NCI-H146 treated with DMSO at 0.1 percent for 48 hours (cell line): ENCODE data around the gene RNF11.

Experiments
- DNase-seq: peaks from one replicate; lab custom pipeline; 2025; ENCODE audit not compliant: unreplicated experiment; lab: John Stamatoyannopoulos, UW

Gene RNF11

GRCh38 chr1:51263147-51263877, 27.2 kb downstream of the RNF11 start:
- no peak for DNase-seq

GRCh38 chr1:51264451-51264850, 28.4 kb downstream of the RNF11 start:
- no peak for DNase-seq

GRCh38 chr1:51265618-51266017, 29.5 kb downstream of the RNF11 start:
- DNase-seq = no peak

- no peak for DNase-seq
These were observed 30.1 kb downstream of the RNF11 start for GRCh38 chr1:51266181-51266580.

- no peak for DNase-seq
These were observed 30.7 kb downstream of the RNF11 start for GRCh38 chr1:51266791-51267190.

GRCh38 chr1:51268634-51269033, 32.6 kb downstream of the RNF11 start:
- no peak for DNase-seq

- no peak for DNase-seq
These were observed 34.7 kb downstream of the RNF11 start for GRCh38 chr1:51270751-51271150.

- no peak for DNase-seq
These were observed 36.8 kb downstream of the RNF11 start for GRCh38 chr1:51272916-51273315.

- DNase-seq = no peak
These were observed 38.6 kb downstream of the RNF11 start for GRCh38 chr1:51274676-51275075.

GRCh38 chr1:51276286-51276685, 40.2 kb downstream of the RNF11 start:
- no peak for DNase-seq

- no peak for DNase-seq
These were observed 44.4 kb downstream of the RNF11 start for GRCh38 chr1:51280321-51280978.

- DNase-seq = no peak
These were observed 45.7 kb downstream of the RNF11 start for GRCh38 chr1:51281807-51282206.

- no peak for DNase-seq
These were observed 46.5 kb downstream of the RNF11 start for GRCh38 chr1:51282605-51283004.

- DNase-seq = no peak
These were observed 47.9 kb downstream of the RNF11 start for GRCh38 chr1:51283979-51284378.

GRCh38 chr1:51284487-51284954, 48.4 kb downstream of the RNF11 start:
- no peak for DNase-seq

GRCh38 chr1:51285055-51285454, 49.0 kb downstream of the RNF11 start:
- no peak for DNase-seq

GRCh38 chr1:51287966-51288365, 51.9 kb downstream of the RNF11 start:
- no peak for DNase-seq

GRCh38 chr1:51288578-51288977, 52.5 kb downstream of the RNF11 start:
- no peak for DNase-seq

GRCh38 chr1:51289676-51290488, 53.8 kb downstream of the RNF11 start:
- no peak for DNase-seq

GRCh38 chr1:51290489-51290847, 54.4 kb downstream of the RNF11 start:
- no peak for DNase-seq

- no peak for DNase-seq
These were observed 57.9 kb downstream of the RNF11 start for GRCh38 chr1:51293898-51294515.
